GM15510 (cell line): ENCODE data around the gene MIER1.

Source experiments
- POLR2A ChIP-seq: IDR thresholded peaks from 3 replicates; pipeline ENCODE4 v1.6.1; 2011; ENCODE audit warnings: borderline replicate concordance; ENCODE audit not compliant: insufficient read length; ENCODE audit errors: extremely low read depth

MIER1 gene

GRCh38 chr1:66957938-66958337 is 33.1 kb downstream of the MIER1 start:
- TF ChIP-seq POLR2A: no peak

- no peak for TF ChIP-seq POLR2A
Measured at GRCh38 chr1:66968574-66968973, 43.8 kb downstream of the MIER1 start.

- no peak for TF ChIP-seq POLR2A
Measured at GRCh38 chr1:66978201-66978600, 53.4 kb downstream of the MIER1 start.

- no peak for TF ChIP-seq POLR2A
Measured at GRCh38 chr1:66980745-66981367, 56.1 kb downstream of the MIER1 start.

- no peak for TF ChIP-seq POLR2A
Measured at GRCh38 chr1:66981679-66982078, 56.9 kb downstream of the MIER1 start.

- no peak for TF ChIP-seq POLR2A
Measured at GRCh38 chr1:66982561-66983260, 57.9 kb downstream of the MIER1 start.

GRCh38 chr1:66984491-66984890 is 59.7 kb downstream of the MIER1 start:
- no peak for TF ChIP-seq POLR2A

- no peak for TF ChIP-seq POLR2A
Measured at GRCh38 chr1:66985835-66986234, 61.0 kb downstream of the MIER1 start.

GRCh38 chr1:66993076-66993475 is 68.3 kb downstream of the MIER1 start:
- TF ChIP-seq POLR2A: no peak

GRCh38 chr1:66996018-66996682 is 71.4 kb downstream of the MIER1 start:
- TF ChIP-seq POLR2A: no peak

- TF ChIP-seq POLR2A: no peak
Measured at GRCh38 chr1:66998972-66999371, 74.2 kb downstream of the MIER1 start.

GRCh38 chr1:66999640-67000400 is 75.0 kb downstream of the MIER1 start:
- no peak for TF ChIP-seq POLR2A

GRCh38 chr1:67001682-67002425 is 77.1 kb downstream of the MIER1 start:
- no peak for TF ChIP-seq POLR2A

GRCh38 chr1:67004176-67004575 is 79.4 kb downstream of the MIER1 start:
- no peak for TF ChIP-seq POLR2A
